ENCODE measurements around the gene ATP11B. TPM values are rescaled to one million over a fixed set of nuclear protein-coding genes. Genes with fewer than 3 reads are reported as not detected.

The ATP11B gene
- total and polyA plus RNA-seq, 2 of the 8 experiments (the other 6 are each of a cell fraction or from before 2014, with no cell fraction given): 5.1 to 26.5 TPM

DNA sequence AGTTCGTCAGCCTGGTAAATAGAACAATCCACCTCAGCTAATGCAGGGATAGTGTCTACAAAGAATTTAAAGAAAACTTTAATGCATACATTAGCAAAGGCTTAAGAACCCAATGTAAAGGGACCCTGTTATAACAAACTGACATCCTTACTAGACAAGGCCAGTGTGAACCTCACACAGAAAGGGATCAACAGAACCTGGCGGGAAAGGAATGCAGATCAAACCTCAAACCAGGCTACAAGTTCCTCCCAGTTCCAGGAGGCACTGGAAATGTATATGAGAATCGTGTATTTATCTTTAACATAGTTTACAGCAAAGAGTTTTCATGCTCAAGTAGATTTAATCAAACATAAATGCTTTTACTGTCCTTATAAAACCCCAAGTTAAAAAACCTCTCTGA lies 37.6 kb upstream of the ATP11B start:
- no peaks in the 10 kb centered on the region for H4K20me1 ChIP-seq (replicated peaks in 1 of 2; ENCODE audit: control insufficient read depth in 1 of 2, insufficient read depth in 2 of 2, low read length in 2 of 2)

More for the DNA sequence above, 37.6 kb upstream of the ATP11B start:
- Histone ChIP-seq H3K9ac (replicated peaks in 1 of 4; ENCODE audit: extremely low read depth in 1 of 4, low read depth in 3 of 4, low read length in 3 of 4) (no peak overlapping the region), H3K18ac (ENCODE audit: extremely low read depth, low read length) (no peak overlapping the region), H3K23me2 (ENCODE audit: low read depth, low read length) (no peaks in the 10 kb centered on the region), H3K4ac (replicated peaks; ENCODE audit: insufficient read length, low read depth, low read length) (no peak overlapping the region), H3K14ac (ENCODE audit: insufficient read length) (no peak overlapping the region), H2BK12ac (ENCODE audit: low read depth, low read length) (no peak overlapping the region), H2AFZ (ENCODE audit: low read length) (no peak overlapping the region), H3K4me1 (replicated peaks in 1 of 4; ENCODE audit: control insufficient read depth in 3 of 4, insufficient read depth in 4 of 4, low read length in 3 of 4) (no peaks in the 10 kb centered on the region), H3K79me2 (ENCODE audit: control insufficient read depth in 1 of 2, insufficient read depth in 2 of 2, low read length in 2 of 2) (no peaks in the 10 kb centered on the region), H3K79me1 (ENCODE audit: low read depth, low read length) (no peaks in the 10 kb centered on the region), H3K27ac (ENCODE audit: low read depth, low read length) (no peak overlapping the region), H3K36me3 (ENCODE audit: control insufficient read depth in 2 of 4, insufficient read depth in 4 of 4, low read length in 3 of 4) (no peaks in the 10 kb centered on the region), H2AK5ac (ENCODE audit: low read depth, low read length) (no peak overlapping the region), H4K91ac (replicated peaks; ENCODE audit: insufficient read length, low read length) (no peak overlapping the region), H4K8ac (ENCODE audit: extremely low read depth, insufficient read depth, low read length) (no peak overlapping the region), H3K4me2 (ENCODE audit: insufficient read depth in 1 of 2, low read depth in 2 of 2, low read length in 2 of 2) (no peak overlapping the region), H2BK120ac (replicated peaks; ENCODE audit: low read depth, low read length) (no peak overlapping the region), H3K9me3 (ENCODE audit: insufficient read depth in 2 of 2, low read depth in 1 of 2, low read length in 1 of 2) (no peaks in the 10 kb centered on the region), H3K4me3 (ENCODE audit: extremely low read depth in 1 of 4, insufficient read depth in 2 of 4, low read depth in 3 of 4, low read length in 4 of 4) (no peak overlapping the region), H2BK5ac (ENCODE audit: low read depth, low read length) (no peak overlapping the region), H2BK15ac (ENCODE audit: low read length) (no peak overlapping the region), H3K23ac (ENCODE audit: insufficient read length) (no peak overlapping the region), H4K5ac (ENCODE audit: insufficient read length, low read depth, low read length) (no peak overlapping the region), H3K27me3 (replicated peaks in 1 of 4; ENCODE audit: control insufficient read depth in 3 of 4, extremely low read depth in 1 of 4, insufficient read depth in 3 of 4, low read length in 3 of 4) (no peaks in the 10 kb centered on the region), H2BK20ac (ENCODE audit: low read length) (no peak overlapping the region), H3K56ac (replicated peaks; ENCODE audit: insufficient read length, low read depth, low read length) (no peak overlapping the region)
- TF ChIP-seq JUND (IDR thresholded peaks at IDR 0.05; ENCODE audit: low read length): no peak
- TF ChIP-seq, protein P1, sequence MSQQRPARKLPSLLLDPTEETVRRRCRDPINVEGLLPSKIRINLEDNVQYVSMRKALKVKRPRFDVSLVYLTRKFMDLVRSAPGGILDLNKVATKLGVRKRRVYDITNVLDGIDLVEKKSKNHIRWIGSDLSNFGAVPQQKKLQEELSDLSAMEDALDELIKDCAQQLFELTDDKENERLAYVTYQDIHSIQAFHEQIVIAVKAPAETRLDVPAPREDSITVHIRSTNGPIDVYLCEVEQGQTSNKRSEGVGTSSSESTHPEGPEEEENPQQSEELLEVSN (IDR thresholded peaks at IDR 0.05): no peak
- no peak for TF ChIP-seq CTBP2 (IDR thresholded peaks at IDR 0.05; ENCODE audit: borderline replicate concordance, insufficient read depth, insufficient read length, low read length)
- TF ChIP-seq MAFK (IDR thresholded peaks at IDR 0.05; ENCODE audit: low read depth, low read length): no peak
- no peak for TF ChIP-seq EZH2 (IDR thresholded peaks at IDR 0.05; ENCODE audit: low read depth, low read length, severe bottlenecking)
- no peak for TF ChIP-seq TEAD4 (IDR thresholded peaks at IDR 0.05; ENCODE audit: low read depth, low read length)
- TF ChIP-seq HDAC6 (IDR thresholded peaks at IDR 0.05; ENCODE audit: low read depth, low read length): no peak
- TF ChIP-seq FOSL1 (IDR thresholded peaks at IDR 0.05; ENCODE audit: insufficient read depth, low read depth, low read length): no peak
- no peak for TF ChIP-seq RNF2 (IDR thresholded peaks at IDR 0.05; ENCODE audit: borderline replicate concordance, low read depth, low read length, missing control alignments, poor library complexity, severe bottlenecking)
- WGBS, 2 experiments (ENCODE audit: extremely low coverage in 1 of 2, insufficient coverage in 1 of 2, insufficient read length in 1 of 2, insufficient replicate concordance in 2 of 2, low coverage in 1 of 2, low lambda C conversion rate in 2 of 2, missing lambda C conversion rate in 1 of 2): 89% methylated on average over 3 of the region's 3 CpGs; no CpG with 5 or more reads in 1 of the 2 experiments
- no peak for FAIRE-seq
- ChIA-PET POLR2A (ENCODE audit: partially characterized antibody) (no interaction called here), CTCF (ENCODE audit: partially characterized antibody) (no interaction called here)
- DNase-seq (ENCODE audit: low read depth in 1 of 2, low spot score in 2 of 2): no peak

Data from H1 (cell line).